Spleen (tissue), 7 donors: ENCODE measurements around the gene TYSND1.

Experiments
- POLR2A ChIP-seq, 3 donors: fragments of 450-650 bp; IDR thresholded peaks; one replicate each; pipeline ENCODE4 v1.5.1; 2017; ENCODE audit warnings: antibody characterized with exemption in 3 of 3, mild to moderate bottlenecking in 1 of 3
- TF ChIP-seq, protein P1 (sequence below), 11 experiments: fragments of 200-600 bp in 7 of 11; fragments of 450-650 bp in 4 of 11; sonication (generic) in 4 of 11; IDR thresholded peaks in 8 of 11; conservative IDR thresholded peaks in 3 of 11; 1 replicate in 7 of 11; 2 replicates in 4 of 11; pipeline versions ENCODE4 v1.4.0 to v1.8.0; 2016 to 2021; ENCODE audit warnings: antibody characterized with exemption in 11 of 11, inconsistent platforms in 4 of 11, mild to moderate bottlenecking in 1 of 11
- donor health status: DM: no; HTN: no; CAD: no; lungs with moderate emphysema.
- donor health status: DM: no; HTN: no; CAD: no.
- donor health status: DM: no; HTN: no; CAD: no.

DNA sequence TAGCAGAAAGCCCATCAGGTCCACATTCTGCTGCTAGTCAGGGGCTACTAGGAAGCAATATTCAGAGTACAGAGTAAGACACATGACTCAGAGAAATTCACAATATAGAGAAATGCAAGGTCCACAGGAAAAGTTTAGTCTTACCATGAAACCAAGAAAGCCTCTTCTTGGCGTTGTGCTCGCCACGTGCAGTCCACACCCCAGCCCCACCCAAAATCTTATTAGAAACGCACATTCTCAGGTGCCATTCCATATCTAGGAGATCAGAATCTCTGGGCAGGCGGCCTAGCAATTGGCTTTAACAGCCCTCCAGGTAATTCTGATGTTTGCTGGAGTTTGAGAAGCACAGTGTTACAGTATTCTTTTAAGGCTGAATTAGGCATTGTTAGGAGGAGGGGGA lies 39.6 kb upstream of the TYSND1 start:
- TF ChIP-seq, protein P1, sequence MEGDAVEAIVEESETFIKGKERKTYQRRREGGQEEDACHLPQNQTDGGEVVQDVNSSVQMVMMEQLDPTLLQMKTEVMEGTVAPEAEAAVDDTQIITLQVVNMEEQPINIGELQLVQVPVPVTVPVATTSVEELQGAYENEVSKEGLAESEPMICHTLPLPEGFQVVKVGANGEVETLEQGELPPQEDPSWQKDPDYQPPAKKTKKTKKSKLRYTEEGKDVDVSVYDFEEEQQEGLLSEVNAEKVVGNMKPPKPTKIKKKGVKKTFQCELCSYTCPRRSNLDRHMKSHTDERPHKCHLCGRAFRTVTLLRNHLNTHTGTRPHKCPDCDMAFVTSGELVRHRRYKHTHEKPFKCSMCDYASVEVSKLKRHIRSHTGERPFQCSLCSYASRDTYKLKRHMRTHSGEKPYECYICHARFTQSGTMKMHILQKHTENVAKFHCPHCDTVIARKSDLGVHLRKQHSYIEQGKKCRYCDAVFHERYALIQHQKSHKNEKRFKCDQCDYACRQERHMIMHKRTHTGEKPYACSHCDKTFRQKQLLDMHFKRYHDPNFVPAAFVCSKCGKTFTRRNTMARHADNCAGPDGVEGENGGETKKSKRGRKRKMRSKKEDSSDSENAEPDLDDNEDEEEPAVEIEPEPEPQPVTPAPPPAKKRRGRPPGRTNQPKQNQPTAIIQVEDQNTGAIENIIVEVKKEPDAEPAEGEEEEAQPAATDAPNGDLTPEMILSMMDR (IDR thresholded peaks at IDR 0.05 in 8 of 11, conservative IDR thresholded peaks at IDR 0.05 in 3 of 11): no peak
- TF ChIP-seq POLR2A (IDR thresholded peaks at IDR 0.05): no peak
